GM12878 (cell line): ENCODE results near the gene USP35. TPM values are rescaled to one million over a fixed set of nuclear protein-coding genes. Genes with fewer than 3 reads are reported as not detected.

ENCODE experiments used
- ATF7 ChIP-seq: fragments of 450-650 bp; IDR thresholded peaks from 2 replicates; pipeline ENCODE4 v1.6.1; 2016; ENCODE audit warnings: low read depth, mild to moderate bottlenecking
- BHLHE40 ChIP-seq, 2 experiments: fragments of 450-650 bp in 1 of 2; IDR thresholded peaks; 2 replicates each; pipeline ENCODE4 v1.6.1; 2011 to 2017; ENCODE audit warnings: low read depth in 2 of 2, borderline replicate concordance in 1 of 2, improper control_type of control experiment in 1 of 2, low read length in 1 of 2, mild to moderate bottlenecking in 1 of 2
- BMI1 ChIP-seq: fragments of 450-650 bp; IDR thresholded peaks from 2 replicates; pipeline ENCODE4 v1.6.1; 2016; ENCODE audit warnings: mild to moderate bottlenecking, moderate library complexity, borderline replicate concordance
- BRCA1 ChIP-seq: IDR thresholded peaks from 2 replicates; pipeline ENCODE4 v1.6.1; 2011; ENCODE audit warnings: low read depth, low read length, improper control_type of control experiment
- CEBPZ ChIP-seq: fragments of 150-350 bp; IDR thresholded peaks from 2 replicates; pipeline ENCODE4 v1.6.1; 2016; ENCODE audit warnings: low read depth, low read length
- EED ChIP-seq: sonication (generic); IDR thresholded peaks from 2 replicates; pipeline ENCODE4 v1.6.1; 2016; ENCODE audit warnings: antibody characterized with exemption, low read depth
- ESRRA ChIP-seq: IDR thresholded peaks from 2 replicates; pipeline ENCODE4 v1.6.1; 2012; ENCODE audit warnings: mild to moderate bottlenecking, low read length, improper control_type of control experiment
- IRF4 ChIP-seq: IDR thresholded peaks from 2 replicates; pipeline ENCODE4 v1.6.1; 2011; ENCODE audit warnings: low read depth, low read length
- KAT2A ChIP-seq: conservative IDR thresholded peaks from 2 replicates; pipeline ENCODE4 v1.6.1; 2011; ENCODE audit warnings: low read depth, low read length; ENCODE audit not compliant: control insufficient read depth
- MTA2 ChIP-seq: fragments of 450-650 bp; IDR thresholded peaks from 2 replicates; pipeline ENCODE4 v1.6.1; 2016; ENCODE audit warnings: low read depth, mild to moderate bottlenecking, moderate library complexity
- MYB ChIP-seq: fragments of 150-350 bp; IDR thresholded peaks from 2 replicates; pipeline ENCODE4 v1.6.1; 2014; ENCODE audit warnings: mild to moderate bottlenecking, low read depth, low read length, borderline replicate concordance
- POLR2AphosphoS5 ChIP-seq: IDR thresholded peaks from 2 replicates; pipeline ENCODE4 v1.6.1; 2011; ENCODE audit warnings: mild to moderate bottlenecking, low read length, inconsistent platforms
- REST ChIP-seq: IDR thresholded peaks from 2 replicates; pipeline ENCODE4 v1.6.1; 2012; ENCODE audit warnings: mild to moderate bottlenecking, low read depth, low read length
- SIX5 ChIP-seq: IDR thresholded peaks from 2 replicates; pipeline ENCODE4 v1.6.1; 2011; ENCODE audit warnings: mild to moderate bottlenecking, low read depth, low read length, moderate library complexity; ENCODE audit not compliant: severe bottlenecking
- SP1 ChIP-seq: IDR thresholded peaks from one replicate; pipeline ENCODE4 v1.6.1; 2011; ENCODE audit warnings: low read depth, low read length
- TARDBP ChIP-seq: IDR thresholded peaks from 2 replicates; pipeline ENCODE4 v1.6.1; 2016; ENCODE audit warnings: borderline replicate concordance
- WRNIP1 ChIP-seq: IDR thresholded peaks from 2 replicates; pipeline ENCODE4 v1.6.1; 2011; ENCODE audit warnings: low read depth, low read length, improper control_type of control experiment, borderline replicate concordance
- ZNF24 ChIP-seq: fragments of 450-650 bp; IDR thresholded peaks from 2 replicates; pipeline ENCODE4 v1.6.1; 2017; ENCODE audit warnings: antibody characterized with exemption, mild to moderate bottlenecking
- ZNF592 ChIP-seq: fragments of 450-650 bp; IDR thresholded peaks from 2 replicates; pipeline ENCODE4 v1.6.1; 2017; ENCODE audit warnings: mild to moderate bottlenecking, moderate library complexity
- polyA plus RNA-seq, 11 experiments: library from polyadenylated mRNA; depleted of rRNA in 4 of 11; unstranded in 6 of 11; stranded (reverse) in 5 of 11; fragments of >200 nt; fragmentation: Nextera tagmentation in 4 of 11; fragmentation: Illumina TruSeq in 1 of 11; extraction: Ambion mirVana in 4 of 11; extraction: Trizol in 1 of 11; gene quantifications; 1 replicate in 1 of 11; 2 replicates in 10 of 11; pipeline versions ENCODE4 v1.2.1 to v1.2.3, GENCODE V29; 2011 to 2016; ENCODE audit warnings: inconsistent platforms in 2 of 11, missing spikeins in 2 of 11, low read depth in 1 of 11
- total RNA-seq, 4 experiments: library from RNA; depleted of rRNA in 3 of 4; stranded (reverse); fragments of >200 nt in 3 of 4; fragmentation: Illumina TruSeq in 1 of 4; extraction: Trizol in 1 of 4; gene quantifications; 2 replicates each; pipeline versions ENCODE4 v1.2.1 to v1.2.3, GENCODE V29; 2013 to 2021

Gene USP35
- total and polyA plus RNA-seq, 10 of the 15 experiments (the other 5 are each of a cell fraction or from before 2014, with no cell fraction given), result 0.13 to 6.4 (median 3.1) TPM; not detected in 1

GRCh38 chr11:78139422-78140391, 49.0 kb upstream of the USP35 start, which contains the start of gene ALG8 (continued):
- TF ChIP-seq TARDBP (0 out of 2 replicates have a peak, but pooled peaks have one; percentile 16), ZNF24 (no peak), SP1 (peak; percentile 20), POLR2AphosphoS5 (peak; percentile 91), KAT2A (no peak), BMI1 (no peak), EED (0 out of 2 replicates have a peak, but pooled peaks have one; percentile 13), WRNIP1 (no peak), IRF4 (no peak), ZNF592 (no peak), BRCA1 (no peak), REST (no peak), ESRRA (no peak), CEBPZ (no peak), MYB (no peak), ATF7 (no peak), BHLHE40 (IDR thresholded peaks at IDR 0.05; ENCODE audit: borderline replicate concordance in 1 of 2, low read depth in 2 of 2, low read length in 1 of 2) (peak; percentile 72 to 90), SIX5 (peak; percentile 50), MTA2 (peak; percentile 17; the same call in 1 of the 2 replicates)
